Skeletal muscle tissue (tissue), 4 donors: Measurements from ENCODE around the gene HNRNPAB. TPM values are rescaled to one million over a fixed set of nuclear protein-coding genes. Genes with fewer than 3 reads are reported as not detected.

ENCODE experiments used
- H3K27ac ChIP-seq: one replicate; pipeline ENCODE4 v1.7.0; 2013; ENCODE audit warnings: mild to moderate bottlenecking, low read depth, low read length, inconsistent platforms
- H3K27me3 ChIP-seq, 3 donors: one replicate each; pipeline ENCODE4 v1.7.0; 2013; ENCODE audit warnings: low read length in 3 of 3; ENCODE audit not compliant: control insufficient read depth in 3 of 3, insufficient read depth in 3 of 3
- H3K36me3 ChIP-seq, 3 donors: one replicate each; pipeline ENCODE4 v1.7.0; 2013; ENCODE audit warnings: low read length in 3 of 3; ENCODE audit not compliant: control insufficient read depth in 3 of 3, insufficient read depth in 3 of 3
- H3K4me1 ChIP-seq, 3 donors: one replicate each; pipeline ENCODE4 v1.7.0; 2013; ENCODE audit warnings: low read length in 3 of 3, mild to moderate bottlenecking in 3 of 3; ENCODE audit not compliant: control insufficient read depth in 3 of 3, insufficient read depth in 3 of 3
- H3K4me3 ChIP-seq, 3 donors: one replicate each; pipeline ENCODE4 v1.7.0; 2013; ENCODE audit warnings: low read length in 3 of 3
- H3K9ac ChIP-seq, 3 donors: one replicate each; pipeline ENCODE4 v1.7.0; 2013; ENCODE audit warnings: low read length in 3 of 3, mild to moderate bottlenecking in 3 of 3, moderate library complexity in 2 of 3, low read depth in 1 of 3
- H3K9me3 ChIP-seq, 3 donors: one replicate each; pipeline ENCODE4 v1.7.0; 2013; ENCODE audit warnings: low read length in 3 of 3; ENCODE audit not compliant: control insufficient read depth in 3 of 3
- total RNA-seq: library from RNA; depleted of rRNA; stranded (reverse); fragments of >200 nt; gene quantifications from one replicate; pipeline ENCODE4 v1.2.3, GENCODE V29; 2014
- donor health status: Osteomylitis.

HNRNPAB gene
- total RNA-seq, 1 donor from 2014 or later, result 44.4 TPM

- H3K36me3 ChIP-seq, result peaks cover 48 to 61% (median 56%) of the 10 kb centered on the region in 3 donors
Measured at GRCh38 chr5:178216779-178217178, 12.4 kb downstream of the HNRNPAB start.

GRCh38 chr5:178218237-178218776, 14.0 kb downstream of the HNRNPAB start:
- Histone ChIP-seq H3K4me3 (no peak overlapping the region), H3K27ac (no peak overlapping the region), H3K36me3 (peaks cover 44 to 59% (median 47%) of the 10 kb centered on the region in 3 donors), H3K27me3 (no peaks in the 10 kb centered on the region), H3K4me1 (peaks cover 6 to 22% (median 6%) of the 10 kb centered on the region in 3 donors), H3K9ac (no peak overlapping the region), H3K9me3 (no peaks in the 10 kb centered on the region)

More at GRCh38 chr5:178216779-178217178, 12.4 kb downstream of the HNRNPAB start:
- no peak overlapping the region for H3K4me3 ChIP-seq
- peaks cover 14 to 30% (median 16%) of the 10 kb centered on the region in 3 donors for H3K4me1 ChIP-seq
- no peak overlapping the region for H3K9ac ChIP-seq
- no peaks in the 10 kb centered on the region for H3K27me3 ChIP-seq
- H3K9me3 ChIP-seq, result no peaks in the 10 kb centered on the region
- no peak overlapping the region for H3K27ac ChIP-seq

DNA sequence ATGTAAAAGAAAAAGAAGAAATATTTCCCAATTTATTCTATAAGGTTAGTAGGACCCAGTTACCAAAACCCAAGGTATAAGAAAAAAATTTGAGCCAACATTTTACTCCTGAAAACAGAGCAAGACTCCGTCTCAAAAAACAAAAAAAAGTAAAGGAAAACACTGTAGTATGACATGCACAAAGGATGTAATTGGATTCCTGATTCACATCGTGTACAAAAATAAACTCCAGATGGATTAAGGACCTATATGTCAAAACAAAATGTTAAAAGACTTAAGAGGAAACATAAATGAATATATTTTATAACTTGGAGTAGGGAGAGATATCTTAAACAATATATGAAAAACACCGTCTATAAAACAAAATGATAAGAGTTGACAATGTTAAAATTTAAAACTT, 14.5 kb downstream of the HNRNPAB start:
- Histone ChIP-seq H3K4me1 (peaks cover 2 to 19% (median 2%) of the 10 kb centered on the region in 3 donors), H3K36me3 (peaks cover 41 to 60% (median 50%) of the 10 kb centered on the region in 3 donors), H3K27ac (no peak overlapping the region), H3K4me3 (no peak overlapping the region), H3K9ac (no peak overlapping the region), H3K27me3 (no peaks in the 10 kb centered on the region), H3K9me3 (no peaks in the 10 kb centered on the region)

- Histone ChIP-seq H3K9me3 (no peaks in the 10 kb centered on the region), H3K36me3 (peaks cover 28 to 48% (median 42%) of the 10 kb centered on the region in 3 donors), H3K4me3 (no peak overlapping the region), H3K4me1 (peaks cover 2 to 15% (median 2%) of the 10 kb centered on the region in 3 donors), H3K9ac (peak overlapping the region in 1 of 3 donors; percentile 40), H3K27me3 (no peaks in the 10 kb centered on the region), H3K27ac (peak overlapping the region; percentile 13)
Measured at GRCh38 chr5:178221282-178221681, 16.9 kb downstream of the HNRNPAB start.

GRCh38 chr5:178221853-178222252, 17.5 kb downstream of the HNRNPAB start:
- Histone ChIP-seq H3K4me3 (no peak overlapping the region), H3K36me3 (peaks cover 27 to 46% (median 40%) of the 10 kb centered on the region in 3 donors), H3K9me3 (no peaks in the 10 kb centered on the region), H3K9ac (peak overlapping the region in 1 of 3 donors; percentile 12), H3K27me3 (no peaks in the 10 kb centered on the region), H3K27ac (peak overlapping the region; percentile 13), H3K4me1 (peaks cover 2 to 13% (median 2%) of the 10 kb centered on the region in 3 donors)

- Histone ChIP-seq H3K9ac (peak overlapping the region in 1 of 3 donors; percentile 12), H3K36me3 (peaks cover 31 to 45% (median 42%) of the 10 kb centered on the region in 3 donors), H3K27ac (peak overlapping the region; percentile 4), H3K4me1 (peaks cover 2 to 13% (median 2%) of the 10 kb centered on the region in 3 donors), H3K4me3 (no peak overlapping the region), H3K9me3 (no peaks in the 10 kb centered on the region), H3K27me3 (no peaks in the 10 kb centered on the region)
Measured at GRCh38 chr5:178222292-178222691, 18.0 kb downstream of the HNRNPAB start.

DNA sequence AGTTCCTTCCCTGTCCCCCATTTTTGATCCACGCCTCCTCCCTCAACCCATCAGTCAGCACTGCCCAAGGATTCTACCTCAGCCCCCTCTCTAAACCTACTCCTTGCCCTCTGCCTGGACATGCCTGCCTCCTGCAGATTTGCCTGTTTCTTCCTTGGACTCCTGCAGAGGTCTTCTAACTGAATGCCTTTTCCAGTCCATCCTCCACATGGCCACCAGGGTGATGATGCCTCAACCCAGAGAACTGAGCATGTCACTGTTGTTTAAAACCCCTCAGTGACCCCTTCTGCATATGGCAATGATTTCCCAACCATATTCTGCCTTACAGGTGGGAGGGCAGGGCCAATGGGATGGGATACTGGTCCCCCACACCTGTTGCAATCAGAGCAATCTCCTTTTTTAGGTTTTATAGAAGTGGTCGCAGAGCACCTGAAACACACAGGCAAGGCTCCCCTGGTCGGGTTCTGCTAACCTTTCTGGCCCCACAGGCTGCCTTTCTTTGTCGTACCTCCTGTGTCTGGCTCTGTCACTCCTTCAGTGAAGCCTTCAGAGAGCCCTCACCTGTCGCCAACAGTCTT, 19.0 kb downstream of the HNRNPAB start:
- Histone ChIP-seq H3K27ac (no peak overlapping the region), H3K9me3 (no peaks in the 10 kb centered on the region), H3K4me1 (peaks cover 2 to 20% (median 7%) of the 10 kb centered on the region in 3 donors), H3K27me3 (no peaks in the 10 kb centered on the region), H3K4me3 (no peak overlapping the region), H3K36me3 (peaks cover 33 to 55% (median 49%) of the 10 kb centered on the region in 3 donors), H3K9ac (no peak overlapping the region)

- Histone ChIP-seq H3K27me3 (no peaks in the 10 kb centered on the region), H3K36me3 (peaks cover 37 to 61% (median 51%) of the 10 kb centered on the region in 3 donors), H3K27ac (no peak overlapping the region), H3K4me1 (peaks cover 2 to 26% (median 13%) of the 10 kb centered on the region in 3 donors), H3K9ac (peak overlapping the region in 1 of 3 donors; percentile 33), H3K4me3 (no peak overlapping the region), H3K9me3 (no peaks in the 10 kb centered on the region)
Measured at GRCh38 chr5:178223828-178224335, 19.5 kb downstream of the HNRNPAB start.

GRCh38 chr5:178224403-178224802, 20.1 kb downstream of the HNRNPAB start:
- H3K27ac ChIP-seq, result no peak overlapping the region
- no peak overlapping the region for H3K9ac ChIP-seq
- H3K9me3 ChIP-seq, result no peaks in the 10 kb centered on the region
- peaks cover 39 to 66% (median 55%) of the 10 kb centered on the region in 3 donors for H3K36me3 ChIP-seq
- H3K27me3 ChIP-seq, result no peaks in the 10 kb centered on the region
- H3K4me3 ChIP-seq, result no peak overlapping the region
- peaks cover 2 to 28% (median 15%) of the 10 kb centered on the region in 3 donors for H3K4me1 ChIP-seq

GRCh38 chr5:178225174-178225573, 20.8 kb downstream of the HNRNPAB start:
- no peaks in the 10 kb centered on the region for H3K9me3 ChIP-seq
- H3K27me3 ChIP-seq, result no peaks in the 10 kb centered on the region
- peaks cover 47 to 73% (median 62%) of the 10 kb centered on the region in 3 donors for H3K36me3 ChIP-seq
- no peak overlapping the region for H3K9ac ChIP-seq
- no peak overlapping the region for H3K27ac ChIP-seq
- H3K4me1 ChIP-seq, result peaks cover 8 to 36% (median 22%) of the 10 kb centered on the region in 3 donors
- H3K4me3 ChIP-seq, result no peak overlapping the region
